SK-N-SH (cell line): ENCODE measurements around the gene FBXW9. TPM values are rescaled to one million over a fixed set of nuclear protein-coding genes. Genes with fewer than 3 reads are reported as not detected.

Source experiments
- CTCF ChIA-PET: fragments of 300-600, 350-600 bp; formaldehyde crosslinking; extraction: SDS; loops from one replicate; lab custom pipeline; 2021; lab: Yijun Ruan, JAX
- POLR2A ChIA-PET: fragments of 350-600 bp; sonication (Branson Sonifier 250); formaldehyde crosslinking; extraction: SDS; loops from one replicate; lab custom pipeline; 2020; ENCODE audit warnings: antibody characterized with exemption, inconsistent platforms; lab: Yijun Ruan, JAX
- DNase-seq: peaks from one replicate; pipeline ENCODE4 v3.0.0; 2012
- H2AFZ ChIP-seq: fragments of 200-600 bp; sonication (generic); 2 replicates; pipeline ENCODE4 v1.8.1; 2016; ENCODE audit warnings: antibody characterized with exemption, mild to moderate bottlenecking, low read depth
- H3F3A ChIP-seq: fragments of 200-600 bp; sonication (generic); replicated peaks from 2 replicates; pipeline ENCODE3; 2016; ENCODE audit warnings: antibody characterized with exemption, mild to moderate bottlenecking; ENCODE audit not compliant: insufficient read depth
- H3K27ac ChIP-seq, 2 experiments: fragments of 200-500 bp in 1 of 2; fragments of 200-600 bp in 1 of 2; sonication (Bioruptor generic) in 1 of 2; sonication (generic), shearing (Covaris generic) in 1 of 2; 2 replicates each; pipeline versions ENCODE4 v1.5.1 to v1.6.1; 2014 to 2016; ENCODE audit warnings: low read depth in 2 of 2, inconsistent platforms in 1 of 2, low read length in 1 of 2, mild to moderate bottlenecking in 1 of 2, mixed read lengths in 1 of 2
- H3K27me3 ChIP-seq: fragments of 200-600 bp; sonication (generic), shearing (Covaris generic); 2 replicates; pipeline ENCODE4 v1.6.1; 2016; ENCODE audit warnings: mixed run types; ENCODE audit not compliant: insufficient read depth
- H3K36me3 ChIP-seq, 2 experiments: fragments of 200-500 bp in 1 of 2; fragments of 200-600 bp in 1 of 2; sonication (Bioruptor generic) in 1 of 2; sonication (generic) in 1 of 2; replicated peaks in 1 of 2; 2 replicates each; pipeline versions ENCODE3 to v1.5.1; 2014 to 2016; ENCODE audit warnings: low read length in 1 of 2, mild to moderate bottlenecking in 1 of 2; ENCODE audit not compliant: insufficient read depth in 2 of 2, control insufficient read depth in 1 of 2
- H3K4me1 ChIP-seq, 2 experiments: fragments of 200-500 bp in 1 of 2; fragments of 200-600 bp in 1 of 2; sonication (Bioruptor generic) in 1 of 2; sonication (generic), shearing (Covaris generic) in 1 of 2; 2 replicates each; pipeline versions ENCODE4 v1.5.1 to v1.6.1; 2014 to 2016; ENCODE audit warnings: low read depth in 1 of 2, low read length in 1 of 2, mixed run types in 1 of 2; ENCODE audit not compliant: insufficient read depth in 2 of 2, control insufficient read depth in 1 of 2
- H3K4me2 ChIP-seq: fragments of 200-600 bp; sonication (generic), shearing (Covaris generic); 2 replicates; pipeline ENCODE4 v1.6.1; 2017; ENCODE audit warnings: mixed run types
- H3K4me3 ChIP-seq, 2 experiments: fragments of 200-500 bp in 1 of 2; fragments of 200-600 bp in 1 of 2; sonication (Bioruptor generic) in 1 of 2; sonication (generic), shearing (Covaris generic) in 1 of 2; 2 replicates each; pipeline versions ENCODE4 v1.5.1 to v1.8.1; 2014 to 2016; ENCODE audit warnings: low read depth in 2 of 2, inconsistent platforms in 1 of 2, low read length in 1 of 2, mild to moderate bottlenecking in 1 of 2, mixed read lengths in 1 of 2, moderate library complexity in 1 of 2
- H3K79me2 ChIP-seq: fragments of 200-600 bp; sonication (generic); 2 replicates; pipeline ENCODE4 v1.8.1; 2017; ENCODE audit warnings: mild to moderate bottlenecking; ENCODE audit not compliant: insufficient read depth
- H3K9ac ChIP-seq: fragments of 200-600 bp; sonication (generic); 2 replicates; pipeline ENCODE4 v1.6.1; 2017; ENCODE audit warnings: mixed run types
- H3K9me2 ChIP-seq: fragments of 200-600 bp; sonication (generic); 2 replicates; pipeline ENCODE4 v1.6.1; 2017; ENCODE audit warnings: mixed run types
- H3K9me3 ChIP-seq: fragments of 200-600 bp; sonication (generic); 2 replicates; pipeline ENCODE4 v1.6.1; 2017; ENCODE audit warnings: mixed run types, mild to moderate bottlenecking, moderate library complexity
- H4K20me1 ChIP-seq: fragments of 200-600 bp; sonication (generic); 2 replicates; pipeline ENCODE4 v1.6.1; 2017; ENCODE audit warnings: mild to moderate bottlenecking, mixed run types; ENCODE audit not compliant: insufficient read depth
- GATA2 ChIP-seq: sonication (generic); formaldehyde crosslinking; IDR thresholded peaks from 2 replicates; pipeline ENCODE4 v1.5.0; 2020; ENCODE audit warnings: mild to moderate bottlenecking, missing genetic modification reagents
- WGBS: methylation state at CpG from one replicate; pipeline ENCODE4 v1.1.6; 2017; ENCODE audit warnings: low lambda C conversion rate; 5-methylcytosine and 5-hydroxymethylcytosine counted together
- polyA plus RNA-seq, 3 experiments: library from polyadenylated mRNA; depleted of rRNA; stranded (reverse); fragments of >200 nt; gene quantifications; 2 replicates each; pipeline ENCODE4 v1.2.3, GENCODE V29; 2012
- TF ChIP-seq, protein P1 (sequence below): IDR thresholded peaks from 2 replicates; pipeline ENCODE4 v1.4.0; 2012; ENCODE audit warnings: low read depth
- TF ChIP-seq, protein P2 (sequence below): fragments of 200-600 bp; sonication (generic); IDR thresholded peaks from 2 replicates; pipeline ENCODE4 v1.6.1; 2017; ENCODE audit warnings: antibody characterized with exemption, mild to moderate bottlenecking, moderate library complexity
- TF ChIP-seq, protein P3 (sequence below): fragments of 150-350 bp; IDR thresholded peaks from 2 replicates; pipeline ENCODE4 v1.6.1; 2017; ENCODE audit warnings: antibody characterized with exemption, low read length, low read depth, borderline replicate concordance

FBXW9 gene
- polyA plus RNA-seq, 1 of the 3 experiments (the other 2 are of a cell fraction): 26.6 TPM

DNA sequence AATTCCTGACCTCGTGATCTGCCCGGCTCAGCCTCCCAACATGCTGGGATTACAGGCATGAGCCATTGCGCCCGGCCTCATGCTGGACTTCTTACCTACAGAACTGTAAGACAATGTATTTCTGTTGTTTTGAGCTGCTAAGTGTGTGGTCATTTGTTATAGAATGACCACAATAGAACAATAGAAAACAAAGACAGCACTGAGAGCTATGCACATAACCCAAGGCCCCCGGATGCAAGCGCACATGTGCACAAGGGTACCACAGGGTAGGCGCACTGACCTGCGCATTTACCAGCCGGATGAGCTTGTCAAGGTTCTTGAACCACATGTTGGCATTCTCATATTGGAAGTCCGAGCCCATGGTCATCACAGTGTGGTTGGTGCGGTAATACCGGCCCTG lies 35.5 kb downstream of the FBXW9 start:
- H3K4me3 ChIP-seq: no peak overlapping the region
- H3K36me3 ChIP-seq: peaks cover 8 to 21% of the 10 kb centered on the region in 2 experiments
- H3K4me2 ChIP-seq: no peak overlapping the region
- H3F3A ChIP-seq: no peaks in the 10 kb centered on the region
- POLR2A ChIA-PET: no interaction called here
- peaks cover 8% of the 10 kb centered on the region; the same call in 1 of the 2 replicates for H3K79me2 ChIP-seq
- H3K9ac ChIP-seq: no peak overlapping the region
- 90% methylated on average over 12 of the region's 12 CpGs for WGBS
- TF ChIP-seq, protein P1, sequence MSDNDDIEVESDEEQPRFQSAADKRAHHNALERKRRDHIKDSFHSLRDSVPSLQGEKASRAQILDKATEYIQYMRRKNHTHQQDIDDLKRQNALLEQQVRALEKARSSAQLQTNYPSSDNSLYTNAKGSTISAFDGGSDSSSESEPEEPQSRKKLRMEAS: no peak
- no peak for DNase-seq
- no peaks in the 10 kb centered on the region for H3K9me3 ChIP-seq
- H3K27me3 ChIP-seq: no peaks in the 10 kb centered on the region
- no peaks in the 10 kb centered on the region for H3K9me2 ChIP-seq
- CTCF ChIA-PET: interaction anchor here (0.9 to 2.9 kb wide), 2 partner anchors 11 to 21 kb away, joined by 4 to 18 read pairs; no protein-coding TSS in a partner anchor
- peaks cover 0 to 5% of the 10 kb centered on the region in 2 experiments; a peak in 1 of 4 replicates for H3K4me1 ChIP-seq
- no peak overlapping the region for H2AFZ ChIP-seq
- H3K27ac ChIP-seq: no peak overlapping the region
- no peaks in the 10 kb centered on the region for H4K20me1 ChIP-seq

DNA sequence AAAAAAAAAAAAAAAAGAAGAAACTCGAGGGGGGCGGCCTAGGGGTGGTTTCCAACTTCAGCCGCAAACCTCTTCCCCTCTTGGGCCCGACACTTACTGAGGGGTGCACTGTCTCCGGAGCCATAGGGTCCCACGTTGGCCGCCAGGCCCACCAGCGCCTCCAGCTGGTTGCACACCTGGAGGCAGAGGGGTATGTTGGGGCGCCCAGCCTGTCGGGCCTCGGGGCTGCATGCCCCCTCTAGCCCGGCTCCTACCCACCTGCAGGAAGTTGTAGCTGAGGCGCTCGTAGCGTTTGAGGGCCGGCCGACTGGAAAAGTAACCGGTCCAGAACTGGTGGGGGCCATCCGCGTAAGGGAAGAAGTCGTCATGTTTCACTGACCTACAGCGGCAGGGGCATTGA lies 38.5 kb downstream of the FBXW9 start:
- Histone ChIP-seq H3K27ac (no peak overlapping the region), H3F3A (no peaks in the 10 kb centered on the region), H3K9me2 (no peaks in the 10 kb centered on the region), H3K9ac (no peak overlapping the region), H3K27me3 (no peaks in the 10 kb centered on the region), H3K4me3 (no peak overlapping the region), H2AFZ (no peak overlapping the region), H3K4me1 (no peaks in the 10 kb centered on the region), H3K79me2 (no peaks in the 10 kb centered on the region), H3K4me2 (no peak overlapping the region), H4K20me1 (no peaks in the 10 kb centered on the region), H3K36me3 (peaks cover 4 to 16% of the 10 kb centered on the region in 2 experiments), H3K9me3 (no peaks in the 10 kb centered on the region)
- no peak for DNase-seq
- WGBS: 94% methylated on average over 21 of the region's 22 CpGs
- no peak for TF ChIP-seq GATA2 (CRISPR knock-in tag)
- ChIA-PET CTCF (interaction anchor here (0.7 to 1.6 kb wide), 6 partner anchors 8 to 598 kb away, joined by 3 to 7 read pairs (median 3); partner anchors contain the start of genes MAN2B1 and WDR83), POLR2A (no interaction called here)

DNA sequence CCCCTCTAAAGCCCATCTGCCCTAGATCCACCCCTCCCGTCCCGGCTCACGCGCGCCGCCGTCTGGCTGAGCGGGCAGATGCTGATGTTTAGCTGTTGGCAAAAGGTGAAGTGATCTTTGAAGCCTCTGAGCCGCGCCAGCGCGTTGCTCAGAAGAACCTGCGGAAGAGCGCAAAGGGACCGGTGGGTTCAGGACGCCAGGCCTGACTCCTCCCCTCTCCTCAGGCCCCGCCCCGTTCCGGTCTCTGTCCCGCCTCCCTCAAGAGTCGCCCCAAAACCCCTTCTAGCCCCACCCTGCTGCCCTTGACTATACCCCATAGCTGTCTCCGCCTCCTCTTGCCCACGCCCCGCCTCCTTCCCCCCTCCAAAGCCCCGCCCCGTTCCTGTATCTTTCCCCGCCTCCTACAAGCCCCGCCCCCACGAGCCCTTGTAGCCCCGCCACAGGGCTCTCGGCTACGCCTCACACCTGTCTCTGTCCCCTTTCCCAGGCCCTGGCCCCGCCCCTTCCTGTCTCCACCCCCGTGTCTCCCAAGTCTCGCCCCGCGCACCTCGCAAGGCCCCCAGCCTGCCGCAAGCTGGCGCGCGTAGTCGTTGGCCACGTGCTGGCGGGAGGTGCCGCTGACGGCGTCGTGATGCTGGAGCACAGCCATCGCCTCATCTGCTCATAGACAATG lies 39.4 kb downstream of the FBXW9 start:
- no peaks in the 10 kb centered on the region for H3K4me1 ChIP-seq
- H3K4me3 ChIP-seq: no peak overlapping the region
- TF ChIP-seq, protein P2, sequence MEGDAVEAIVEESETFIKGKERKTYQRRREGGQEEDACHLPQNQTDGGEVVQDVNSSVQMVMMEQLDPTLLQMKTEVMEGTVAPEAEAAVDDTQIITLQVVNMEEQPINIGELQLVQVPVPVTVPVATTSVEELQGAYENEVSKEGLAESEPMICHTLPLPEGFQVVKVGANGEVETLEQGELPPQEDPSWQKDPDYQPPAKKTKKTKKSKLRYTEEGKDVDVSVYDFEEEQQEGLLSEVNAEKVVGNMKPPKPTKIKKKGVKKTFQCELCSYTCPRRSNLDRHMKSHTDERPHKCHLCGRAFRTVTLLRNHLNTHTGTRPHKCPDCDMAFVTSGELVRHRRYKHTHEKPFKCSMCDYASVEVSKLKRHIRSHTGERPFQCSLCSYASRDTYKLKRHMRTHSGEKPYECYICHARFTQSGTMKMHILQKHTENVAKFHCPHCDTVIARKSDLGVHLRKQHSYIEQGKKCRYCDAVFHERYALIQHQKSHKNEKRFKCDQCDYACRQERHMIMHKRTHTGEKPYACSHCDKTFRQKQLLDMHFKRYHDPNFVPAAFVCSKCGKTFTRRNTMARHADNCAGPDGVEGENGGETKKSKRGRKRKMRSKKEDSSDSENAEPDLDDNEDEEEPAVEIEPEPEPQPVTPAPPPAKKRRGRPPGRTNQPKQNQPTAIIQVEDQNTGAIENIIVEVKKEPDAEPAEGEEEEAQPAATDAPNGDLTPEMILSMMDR: no peak
- TF ChIP-seq, protein P3, sequence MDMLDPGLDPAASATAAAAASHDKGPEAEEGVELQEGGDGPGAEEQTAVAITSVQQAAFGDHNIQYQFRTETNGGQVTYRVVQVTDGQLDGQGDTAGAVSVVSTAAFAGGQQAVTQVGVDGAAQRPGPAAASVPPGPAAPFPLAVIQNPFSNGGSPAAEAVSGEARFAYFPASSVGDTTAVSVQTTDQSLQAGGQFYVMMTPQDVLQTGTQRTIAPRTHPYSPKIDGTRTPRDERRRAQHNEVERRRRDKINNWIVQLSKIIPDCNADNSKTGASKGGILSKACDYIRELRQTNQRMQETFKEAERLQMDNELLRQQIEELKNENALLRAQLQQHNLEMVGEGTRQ: no peak
- H3K27ac ChIP-seq: no peak overlapping the region
- no peak overlapping the region for H3K4me2 ChIP-seq
- DNase-seq: peak; percentile 86
- 97% methylated on average over 49 of the region's 50 CpGs for WGBS
- H3K9me3 ChIP-seq: no peaks in the 10 kb centered on the region
- ChIA-PET CTCF (interaction anchor here (1.0 to 1.9 kb wide), 3 partner anchors 15 to 597 kb away, joined by 3 to 8 read pairs (median 3); no protein-coding TSS in a partner anchor), POLR2A (no interaction called here)
- H3F3A ChIP-seq: no peaks in the 10 kb centered on the region
- H3K27me3 ChIP-seq: no peaks in the 10 kb centered on the region
- H3K36me3 ChIP-seq: peaks cover 4 to 11% of the 10 kb centered on the region in 2 experiments
- no peaks in the 10 kb centered on the region for H3K79me2 ChIP-seq
- no peaks in the 10 kb centered on the region for H4K20me1 ChIP-seq
- H3K9ac ChIP-seq: no peak overlapping the region
- no peak overlapping the region for H2AFZ ChIP-seq
- H3K9me2 ChIP-seq: no peaks in the 10 kb centered on the region
